ENCODE measurements around the gene TMPO.
"Not testable (repeated sequence)": the region's sequence is repeated elsewhere in the genome, so short reads cannot be mapped to it uniquely, and the experiment has no call there.

Gene TMPO

GRCh38 chr12:98515287-98516110 is at the start of gene TMPO:
Gene TMPO (plus strand): TSS chr12:98515590. CDS start chr12:98515868, 278 bp downstream.
- peak; percentile 82 for DNase-seq (ENCODE audit: low read depth)

- no peak for DNase-seq (ENCODE audit: low read depth)
These were observed 49.3 kb upstream of the TMPO start for GRCh38 chr12:98465950-98466602.

- DNase-seq (ENCODE audit: low read depth) = no peak
These were observed 48.6 kb upstream of the TMPO start for GRCh38 chr12:98466640-98467400.

- no peak for DNase-seq (ENCODE audit: low read depth)
These were observed 46.3 kb upstream of the TMPO start for GRCh38 chr12:98469109-98469508.

GRCh38 chr12:98470469-98471082 is 44.8 kb upstream of the TMPO start:
- no peak for DNase-seq (ENCODE audit: low read depth)

GRCh38 chr12:98471085-98471484 is 44.3 kb upstream of the TMPO start:
- DNase-seq (ENCODE audit: low read depth) = no peak

- DNase-seq (ENCODE audit: low read depth) = no peak
These were observed 39.9 kb upstream of the TMPO start for GRCh38 chr12:98475565-98475908.

- no peak for DNase-seq (ENCODE audit: low read depth)
These were observed 36.8 kb upstream of the TMPO start for GRCh38 chr12:98478606-98479005.

GRCh38 chr12:98483621-98484503 is 31.5 kb upstream of the TMPO start:
- no peak for DNase-seq (ENCODE audit: low read depth)

GRCh38 chr12:98485792-98486340 is 29.5 kb upstream of the TMPO start:
- no peak for DNase-seq (ENCODE audit: low read depth)

GRCh38 chr12:98488416-98488815 is 27.0 kb upstream of the TMPO start:
- DNase-seq (ENCODE audit: low read depth) = not testable (repeated sequence)

- DNase-seq (ENCODE audit: low read depth) = no peak
These were observed 26.2 kb upstream of the TMPO start for GRCh38 chr12:98489176-98489575.

GRCh38 chr12:98490501-98491453 is 24.6 kb upstream of the TMPO start:
- peak; percentile 54 for DNase-seq (ENCODE audit: low read depth)

GRCh38 chr12:98492580-98493140 is 22.7 kb upstream of the TMPO start:
- no peak for DNase-seq (ENCODE audit: low read depth)

- not testable (repeated sequence) for DNase-seq (ENCODE audit: low read depth)
These were observed 14.1 kb upstream of the TMPO start for GRCh38 chr12:98501266-98501629.

GRCh38 chr12:98503342-98503591 is 12.1 kb upstream of the TMPO start:
- peak; percentile 60 for DNase-seq (ENCODE audit: low read depth)

- peak; percentile 85 for DNase-seq (ENCODE audit: low read depth)
These were observed 11.6 kb upstream of the TMPO start for GRCh38 chr12:98503592-98504367.

GRCh38 chr12:98504368-98504617 is 11.1 kb upstream of the TMPO start:
- no peak for DNase-seq (ENCODE audit: low read depth)

- DNase-seq (ENCODE audit: low read depth) = no peak
These were observed 6.3 kb upstream of the TMPO start for GRCh38 chr12:98509063-98509462.

Measured in T-helper 22 cell (primary cell).